Adipose tissue (tissue), 3 donors: ENCODE data around the gene ZDHHC14. TPM values are rescaled to one million over a fixed set of nuclear protein-coding genes. Genes with fewer than 3 reads are reported as not detected.

Experiments
- H3K27ac ChIP-seq: one replicate; pipeline ENCODE4 v1.5.1; 2013; ENCODE audit warnings: low read depth, low read length
- WGBS, 3 donors: extraction: QIAGEN DNeasy Blood & Tissue Kit; methylation state at CpG; one replicate each; pipeline ENCODE4 v1.1.7; 2013; 5-methylcytosine and 5-hydroxymethylcytosine counted together
- polyA plus RNA-seq, 3 donors: library from polyadenylated mRNA; stranded (reverse); fragments of 200-250 nt; gene quantifications; one replicate each; pipeline ENCODE4 v1.2.3, GENCODE V29; 2013
- donor health status: healthy with polysubstance abuse.
- donor health status: Bipolar disorder and iron deficiency.
- donor health status: healthy.

The ZDHHC14 gene
- polyA plus RNA-seq, 3 donors: 3.0 to 6.0 (median 5.1) TPM

DNA sequence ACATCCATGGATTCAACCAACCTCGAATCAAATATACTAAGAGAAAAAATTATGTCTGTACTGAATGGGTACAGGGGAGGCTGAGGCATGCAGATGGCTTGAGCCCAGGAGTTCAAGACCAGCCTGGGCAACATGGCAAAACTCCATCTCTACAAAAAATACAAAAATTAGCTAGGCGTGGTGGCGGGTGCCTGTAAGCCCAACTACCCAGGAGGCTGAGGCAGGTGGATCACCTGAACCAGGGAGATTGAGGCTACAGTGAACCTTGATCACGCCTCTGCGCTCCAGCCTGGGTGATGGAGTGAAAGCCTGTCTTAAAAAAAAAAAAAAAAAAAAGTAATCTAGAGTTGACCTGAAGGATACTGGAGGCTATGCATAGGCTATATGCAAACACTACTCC, 223.0 kb downstream of the ZDHHC14 start:
- WGBS, 3 donors: 97 to 98% (median 98%) methylated on average over 5 of the region's 5 CpGs

DNA sequence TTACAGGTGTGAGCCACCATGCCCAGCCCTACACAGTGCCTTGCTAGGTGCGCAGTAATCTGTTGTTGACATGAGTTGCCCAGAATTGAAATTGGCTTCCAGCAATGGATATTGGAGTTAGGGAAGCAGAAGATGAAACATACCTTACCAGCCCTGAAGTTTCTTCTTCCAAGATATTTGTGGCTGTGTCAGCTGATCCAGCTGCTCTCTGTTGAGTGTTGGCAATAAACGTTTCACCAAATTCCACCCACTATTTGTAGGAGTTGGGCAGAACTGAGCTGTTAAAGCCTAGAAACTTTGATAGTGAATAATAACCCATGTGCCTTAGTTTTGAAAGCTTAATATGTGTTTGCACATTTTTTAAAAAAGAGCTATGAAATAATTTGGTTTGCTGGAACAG, 223.8 kb downstream of the ZDHHC14 start:
- WGBS, 3 donors: 64 to 69% (median 68%) methylated on average over 2 of the region's 2 CpGs
- no peak overlapping the region for H3K27ac ChIP-seq

More for the DNA sequence above, 223.0 kb downstream of the ZDHHC14 start:
- no peak overlapping the region for H3K27ac ChIP-seq

DNA sequence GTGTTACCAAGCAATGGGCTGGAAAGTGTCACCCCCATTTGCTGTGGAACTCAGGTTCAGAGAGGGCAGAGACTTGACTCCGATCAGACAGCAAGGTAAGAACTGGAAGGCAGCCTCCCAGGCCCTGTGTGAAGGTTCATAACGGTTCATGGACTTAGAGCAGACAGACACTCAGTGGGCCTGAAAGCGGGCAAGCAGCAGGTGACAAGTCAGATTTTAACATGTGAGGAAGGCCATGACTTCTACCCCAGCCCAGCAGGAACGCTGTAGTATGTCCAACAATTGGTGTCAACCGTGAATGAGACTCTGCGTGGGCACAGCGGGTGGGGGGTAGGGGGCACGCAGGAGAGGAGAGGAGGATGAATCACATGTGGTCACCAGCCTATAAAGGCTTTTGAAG, 224.5 kb downstream of the ZDHHC14 start:
- no peak overlapping the region for H3K27ac ChIP-seq
- WGBS, 3 donors: 89 to 92% (median 91%) methylated on average over 8 of the region's 8 CpGs

DNA sequence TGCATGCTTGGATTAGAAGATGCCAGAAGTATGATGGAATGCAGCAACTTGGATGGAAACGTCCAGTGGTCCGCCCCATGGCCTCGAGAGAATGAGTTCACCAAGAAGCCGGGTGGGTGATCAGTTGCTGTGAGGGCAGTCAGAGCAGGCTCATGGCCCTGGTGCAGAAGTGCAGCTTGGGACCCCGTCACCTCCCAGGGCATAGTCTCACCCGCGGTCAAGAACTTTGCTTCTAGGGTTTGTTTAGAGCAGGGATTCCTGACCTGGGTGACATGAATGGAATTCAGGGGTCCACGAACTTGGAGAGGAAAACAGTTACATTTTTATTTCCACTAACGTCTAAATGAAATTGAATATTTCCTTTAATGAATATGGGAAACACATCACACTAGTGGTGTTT, 225.5 kb downstream of the ZDHHC14 start:
- H3K27ac ChIP-seq: no peak overlapping the region
- WGBS, 3 donors: 81% methylated on average over 9 of the region's 9 CpGs

DNA sequence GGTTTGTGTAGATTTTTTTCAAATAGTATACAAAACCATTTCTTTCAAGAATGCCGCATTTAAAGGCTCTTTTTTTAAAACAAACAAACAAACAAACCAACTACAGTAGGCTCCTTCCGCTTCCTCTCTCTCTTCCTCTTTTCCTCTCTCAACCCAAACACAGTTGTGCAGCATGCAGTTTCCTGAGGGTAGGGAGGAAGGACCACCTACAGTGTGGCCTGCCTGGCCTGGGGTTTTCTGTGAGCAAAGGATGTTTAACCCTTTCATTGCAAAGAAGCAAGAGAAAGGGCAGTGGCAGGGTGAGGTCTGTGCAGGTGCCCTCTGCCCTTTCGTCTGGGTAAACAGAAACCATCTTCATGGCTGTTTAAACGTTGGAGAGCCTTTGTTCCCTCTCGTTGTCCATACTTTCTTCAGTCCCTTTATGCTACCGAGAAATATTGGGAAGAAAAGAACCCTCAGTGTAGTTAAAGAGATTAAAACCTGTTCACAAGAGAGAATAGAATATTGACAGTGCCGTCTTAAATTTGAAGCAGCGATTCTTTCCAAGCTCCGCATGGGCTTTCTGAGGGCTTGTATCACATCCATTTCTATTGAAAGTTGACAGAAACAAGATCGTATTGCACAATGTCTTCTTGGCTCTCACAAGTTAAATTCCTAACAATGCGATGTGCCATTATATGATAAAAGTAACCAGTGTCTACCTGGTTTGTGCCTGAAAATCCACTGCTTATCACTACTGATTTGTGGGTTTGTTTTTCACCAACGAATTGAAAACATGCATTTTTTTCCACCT, 226.5 kb downstream of the ZDHHC14 start:
- H3K27ac ChIP-seq: no peak overlapping the region
- 67 to 77% (median 76%) methylated on average over 12 of the region's 12 CpGs for WGBS, 3 donors

DNA sequence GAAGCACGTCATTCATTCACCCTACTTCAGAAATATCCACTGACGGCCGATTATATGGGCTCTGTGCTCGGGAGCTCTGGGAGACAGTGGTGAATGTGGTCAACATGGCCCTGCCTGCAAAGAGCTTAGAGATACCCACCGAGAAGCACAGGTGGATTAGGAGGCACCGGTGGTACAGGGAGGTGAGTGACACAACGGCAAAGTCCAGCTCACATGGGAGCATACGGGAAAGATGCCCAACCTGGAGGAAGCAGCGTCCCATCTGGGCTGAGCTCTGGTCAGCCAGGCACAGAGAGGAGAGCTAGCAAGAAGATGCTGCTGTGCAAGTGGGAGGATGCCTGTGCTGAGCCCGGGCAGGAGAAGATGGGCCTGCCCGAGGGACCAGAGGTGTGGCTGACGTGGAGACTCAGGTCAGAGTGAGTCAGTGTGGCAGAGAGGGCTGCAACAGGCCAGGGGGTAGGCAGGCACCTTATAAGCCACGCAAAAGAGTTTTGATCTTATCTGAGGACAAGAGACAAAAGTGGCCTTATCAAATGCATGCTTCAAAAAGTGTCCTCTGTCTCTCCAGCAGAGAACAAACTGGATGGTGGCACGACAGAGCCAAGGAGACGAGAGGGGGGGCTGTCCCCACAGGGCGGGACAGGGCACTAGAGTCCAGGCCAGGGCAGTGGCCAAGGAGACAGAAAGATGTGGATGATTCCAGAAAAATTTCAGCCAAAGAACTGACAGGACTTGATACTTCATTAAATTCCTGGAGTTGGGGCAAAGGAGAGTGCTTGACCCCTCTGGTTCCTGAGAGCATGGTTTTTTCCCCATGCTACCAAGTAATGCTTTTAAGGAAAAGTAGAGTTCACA, 227.5 kb downstream of the ZDHHC14 start:
- 89 to 93% (median 92%) methylated on average over 16 of the region's 16 CpGs for WGBS, 3 donors
- H3K27ac ChIP-seq: no peak overlapping the region

DNA sequence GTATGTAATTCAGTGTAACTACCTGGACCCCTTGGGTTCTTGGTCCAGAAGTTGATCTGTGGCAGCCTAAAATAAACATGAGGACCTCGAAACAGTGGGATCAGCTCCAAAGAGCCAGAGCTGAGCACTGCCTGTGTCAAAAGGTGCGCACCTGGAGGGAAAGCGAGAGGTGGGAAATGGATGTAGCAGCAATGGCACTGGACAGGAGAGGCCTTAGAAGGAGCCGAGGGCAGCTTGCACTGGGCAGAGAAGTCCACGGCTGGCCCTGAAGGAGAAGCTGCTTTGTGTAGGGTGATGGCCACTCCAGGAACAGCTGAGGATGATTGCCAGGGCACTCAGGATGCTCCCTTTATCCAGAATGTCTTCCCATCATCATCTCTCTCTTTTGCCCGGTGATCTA, 228.1 kb downstream of the ZDHHC14 start:
- no peak overlapping the region for H3K27ac ChIP-seq
- 94 to 96% (median 96%) methylated on average over 6 of the region's 6 CpGs for WGBS, 3 donors

DNA sequence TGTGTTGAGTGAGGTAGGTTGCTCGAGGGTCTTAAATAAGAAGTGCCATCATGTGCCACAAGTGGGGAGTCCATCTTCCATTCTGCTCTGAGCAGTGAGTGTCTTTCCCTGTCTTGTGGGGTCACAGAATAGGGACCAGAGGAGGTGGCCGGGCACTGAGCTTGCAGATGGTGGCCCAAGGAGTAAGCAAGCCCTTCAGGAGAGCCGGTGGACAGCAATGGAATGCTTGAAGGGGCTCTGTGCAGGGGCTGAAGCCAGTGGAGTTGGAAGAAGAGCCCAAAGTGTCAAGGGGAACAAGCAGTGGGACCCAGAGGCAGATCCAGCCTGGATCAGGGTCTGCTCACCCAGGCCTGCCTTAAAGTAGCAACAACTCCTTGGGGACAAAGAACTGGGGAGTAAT, 228.6 kb downstream of the ZDHHC14 start:
- 90 to 97% (median 94%) methylated on average over 3 of the region's 3 CpGs for WGBS, 3 donors
- H3K27ac ChIP-seq: no peak overlapping the region

DNA sequence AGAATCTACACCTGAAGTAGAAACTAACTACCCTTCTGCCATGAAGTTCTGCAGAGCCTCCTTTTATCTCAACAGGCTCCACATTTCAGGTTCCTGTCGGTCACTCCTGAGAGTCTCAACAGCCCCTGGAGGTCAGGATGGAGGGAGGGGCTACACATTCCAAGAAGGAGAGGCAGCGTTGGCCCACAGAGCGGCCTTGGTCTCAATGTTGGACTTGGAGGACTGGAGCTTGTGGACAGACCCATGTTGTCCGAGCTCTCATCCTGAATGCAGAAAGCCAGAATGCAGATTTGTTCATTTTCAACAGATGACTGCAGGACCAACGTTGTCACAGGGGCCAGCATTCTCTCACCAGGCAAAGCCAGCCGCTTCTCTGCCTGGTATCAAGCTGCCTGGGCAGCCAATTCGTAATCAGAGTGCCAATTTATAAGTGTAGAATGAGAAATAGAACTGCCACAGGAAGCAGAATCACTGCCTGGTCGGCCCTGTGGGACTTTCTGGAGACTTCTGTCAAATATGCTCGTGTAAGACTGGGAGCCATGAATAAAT, 229.5 kb downstream of the ZDHHC14 start:
- no peak overlapping the region for H3K27ac ChIP-seq
- 85 to 89% (median 87%) methylated on average over 9 of the region's 9 CpGs for WGBS, 3 donors

DNA sequence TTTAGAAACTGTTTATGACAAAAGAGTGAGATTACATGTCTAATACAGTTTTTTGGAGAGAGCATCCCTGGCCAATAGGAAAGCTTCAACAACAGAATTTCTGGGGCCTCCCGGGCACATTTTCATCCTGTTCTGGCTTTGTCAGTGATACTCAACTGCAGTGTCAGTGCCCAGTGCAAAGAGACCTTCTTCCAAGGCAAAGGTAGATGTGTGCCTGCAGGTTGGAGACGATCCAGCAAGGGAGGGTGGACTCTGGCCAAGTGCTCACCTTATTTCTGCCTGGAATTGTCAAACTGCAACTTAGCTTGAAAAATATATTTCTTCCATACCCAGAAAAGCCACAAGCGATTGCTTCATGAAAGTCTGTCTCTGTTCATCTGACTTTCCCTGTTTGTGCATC, 230.4 kb downstream of the ZDHHC14 start:
- WGBS, 3 donors: 78 to 89% (median 88%) methylated on average over 3 of the region's 3 CpGs
- H3K27ac ChIP-seq: no peak overlapping the region

DNA sequence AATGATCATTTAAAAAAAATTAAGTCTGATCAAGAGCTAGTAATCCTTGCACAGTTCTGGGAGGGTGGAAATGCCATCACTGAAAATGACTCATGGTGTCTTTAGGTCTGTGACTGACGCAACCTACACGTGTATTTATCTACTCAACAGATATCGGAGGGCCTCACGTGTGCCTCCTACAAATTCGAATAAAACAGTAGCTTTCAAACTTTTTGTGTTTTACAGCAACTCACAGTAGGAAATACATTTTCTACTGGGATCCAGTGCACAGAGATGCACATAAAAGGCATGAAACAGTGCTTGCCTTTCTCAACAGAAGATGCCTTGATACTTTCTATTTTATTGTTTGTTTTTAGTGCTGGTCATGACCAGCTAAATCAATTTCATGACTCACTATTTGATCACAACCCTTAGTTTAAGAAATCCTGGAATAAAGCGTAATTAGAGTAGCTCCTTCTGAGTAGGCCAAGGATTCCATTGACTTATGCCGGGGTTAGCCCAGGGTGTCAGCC, 232.1 kb downstream of the ZDHHC14 start:
- H3K27ac ChIP-seq: no peak overlapping the region
- 83 to 84% (median 84%) methylated on average over 7 of the region's 7 CpGs for WGBS, 3 donors

DNA sequence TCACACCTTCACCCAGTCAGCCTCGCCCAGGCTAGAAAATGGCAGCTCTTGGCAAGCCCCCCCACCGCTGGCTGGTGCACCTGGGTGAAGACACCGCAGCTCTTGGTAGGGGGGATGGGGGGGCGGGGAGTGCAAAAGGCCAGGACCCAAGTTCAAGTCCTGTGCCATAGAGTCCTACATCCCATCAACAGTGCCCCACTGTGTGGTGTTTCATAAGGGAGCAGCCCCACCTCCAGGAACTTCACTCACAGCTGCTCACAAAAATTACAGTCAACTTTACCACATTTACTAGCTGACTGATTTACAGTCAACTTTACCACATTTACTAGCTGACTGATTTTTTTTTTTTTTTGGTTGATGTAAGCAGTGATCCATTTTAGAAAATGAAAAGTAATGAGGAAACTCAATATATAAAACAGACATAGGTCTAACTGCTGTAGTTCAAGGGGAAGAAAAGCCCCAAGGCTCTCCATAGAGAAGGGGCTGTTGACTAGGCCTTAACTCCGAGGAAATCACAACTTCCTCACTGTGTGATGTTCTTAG, 233.1 kb downstream of the ZDHHC14 start:
- 89 to 91% (median 91%) methylated on average over 5 of the region's 5 CpGs for WGBS, 3 donors
- H3K27ac ChIP-seq: no peak overlapping the region

DNA sequence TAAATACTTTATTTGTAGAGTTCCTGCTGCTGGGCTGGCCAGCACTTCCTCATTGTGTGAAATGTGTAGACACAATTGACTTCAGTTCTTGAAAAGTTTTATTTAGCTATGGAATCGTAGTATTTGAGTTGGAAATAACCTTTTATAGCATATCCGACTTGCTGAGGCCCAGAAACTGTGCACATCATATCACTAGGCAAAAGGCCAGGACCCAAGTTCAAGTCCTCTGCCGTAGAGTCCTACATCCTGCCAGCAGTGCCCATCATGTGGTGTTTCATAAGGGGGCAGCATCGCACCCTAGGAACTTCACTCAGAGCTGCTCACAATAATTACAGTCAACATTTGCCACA, 234.4 kb downstream of the ZDHHC14 start:
- H3K27ac ChIP-seq: no peak overlapping the region
- 37 to 85% (median 50%) methylated on average over 4 of the region's 4 CpGs for WGBS, 3 donors

DNA sequence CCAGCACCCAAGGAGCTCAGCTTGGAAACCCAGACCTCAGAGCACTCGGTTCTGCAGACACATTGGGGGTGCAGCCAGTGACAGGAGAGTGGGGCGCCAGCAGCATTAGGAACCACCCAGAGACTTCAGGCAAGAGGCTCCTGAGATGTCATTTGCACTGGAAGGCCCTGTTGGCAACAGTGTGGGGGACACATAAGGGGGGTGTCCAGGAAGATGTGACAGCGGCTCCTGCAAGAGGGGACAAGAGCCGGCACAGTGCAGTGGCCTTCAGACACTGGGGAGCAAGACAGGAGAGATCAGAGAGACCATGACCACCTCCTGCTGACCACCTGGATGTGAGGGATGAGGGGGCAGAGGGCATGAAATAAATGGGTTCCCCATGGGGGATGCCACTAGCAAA, 235.0 kb downstream of the ZDHHC14 start:
- H3K27ac ChIP-seq: no peak overlapping the region
- 91 to 98% (median 92%) methylated on average over 4 of the region's 4 CpGs for WGBS, 3 donors

DNA sequence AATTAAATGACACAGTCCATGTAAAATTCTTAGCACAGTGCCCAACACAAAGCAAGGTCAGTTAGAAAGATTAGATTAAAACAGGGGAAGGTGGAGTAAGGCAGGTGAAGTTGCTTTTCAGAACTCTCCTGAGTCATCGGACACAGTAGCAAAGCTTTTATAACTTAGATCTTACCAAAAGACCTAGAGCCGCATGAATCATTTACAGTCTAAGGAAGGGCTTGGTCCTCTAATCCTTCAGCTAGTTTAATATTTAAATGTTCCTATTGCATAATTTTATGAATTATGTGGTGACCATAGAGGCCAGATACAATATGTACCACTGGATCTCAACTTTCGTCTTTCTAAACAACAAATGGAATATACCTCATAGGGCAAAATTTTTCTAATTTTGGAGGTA, 240.0 kb downstream of the ZDHHC14 start:
- no peak overlapping the region for H3K27ac ChIP-seq
- WGBS, 3 donors: 54 to 89% (median 86%) methylated on average over 3 of the region's 3 CpGs

DNA sequence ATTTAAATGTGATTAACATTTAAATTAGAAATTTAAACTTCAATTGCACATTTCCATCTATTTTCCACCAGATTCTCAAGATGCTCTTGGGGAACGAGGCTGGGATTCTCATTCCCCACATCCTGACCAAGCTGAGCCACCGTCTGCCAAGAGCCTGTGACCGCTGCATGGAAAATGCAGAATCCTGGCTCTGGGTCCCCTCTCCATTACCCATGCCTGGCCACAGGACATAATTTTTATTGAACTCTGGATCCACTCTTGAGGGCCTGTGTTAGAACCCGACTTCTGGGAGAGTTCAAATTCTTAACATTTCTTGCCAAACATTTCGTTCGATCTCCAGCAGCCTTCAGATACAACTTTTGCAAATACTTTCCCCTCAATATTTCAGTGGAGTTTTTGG, 240.4 kb downstream of the ZDHHC14 start:
- no peak overlapping the region for H3K27ac ChIP-seq
- 59 to 76% (median 67%) methylated on average over 6 of the region's 6 CpGs for WGBS, 3 donors

DNA sequence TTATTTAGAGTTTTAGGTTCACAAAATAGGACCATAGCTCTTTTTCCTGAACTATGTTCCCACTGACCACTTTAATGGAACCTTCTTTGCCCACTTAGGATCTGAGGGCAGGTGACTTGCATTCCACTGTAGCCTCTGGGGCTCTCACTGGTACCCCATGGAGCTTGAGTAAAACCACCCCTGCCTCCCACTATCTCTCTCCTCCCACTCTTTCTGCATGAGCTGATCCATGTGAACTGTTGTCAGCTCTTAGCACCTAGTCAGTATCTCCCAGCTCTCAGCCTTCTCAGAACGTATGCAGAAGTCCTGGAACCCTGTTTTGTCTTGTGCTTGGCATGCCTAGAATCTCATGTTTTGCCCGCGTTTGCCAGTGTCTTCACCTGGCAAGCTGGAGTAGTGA, 241.4 kb downstream of the ZDHHC14 start:
- 94 to 96% (median 96%) methylated on average over 3 of the region's 3 CpGs for WGBS, 3 donors
- H3K27ac ChIP-seq: no peak overlapping the region

DNA sequence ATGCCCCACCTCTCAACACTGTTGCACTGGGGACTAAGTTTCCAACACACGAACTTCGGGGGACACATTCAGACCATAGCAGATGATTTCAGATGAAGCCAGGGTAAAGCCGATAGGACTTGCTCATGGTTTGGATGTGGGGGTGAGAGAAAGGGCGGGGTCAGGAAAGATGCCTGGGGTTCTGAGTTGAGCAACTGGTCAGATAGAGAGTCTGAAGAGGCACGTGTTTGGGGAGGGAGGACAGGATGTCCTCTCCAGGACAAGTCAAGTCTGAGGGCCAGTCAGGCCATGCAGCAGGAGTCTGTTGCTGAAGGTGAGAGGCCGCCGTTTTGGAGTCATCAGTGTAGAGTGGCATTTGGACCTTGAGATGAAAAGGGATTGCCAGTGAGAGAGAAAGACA, 244.1 kb downstream of the ZDHHC14 start:
- WGBS, 3 donors: 87 to 90% (median 88%) methylated on average over 7 of the region's 7 CpGs
- no peak overlapping the region for H3K27ac ChIP-seq

DNA sequence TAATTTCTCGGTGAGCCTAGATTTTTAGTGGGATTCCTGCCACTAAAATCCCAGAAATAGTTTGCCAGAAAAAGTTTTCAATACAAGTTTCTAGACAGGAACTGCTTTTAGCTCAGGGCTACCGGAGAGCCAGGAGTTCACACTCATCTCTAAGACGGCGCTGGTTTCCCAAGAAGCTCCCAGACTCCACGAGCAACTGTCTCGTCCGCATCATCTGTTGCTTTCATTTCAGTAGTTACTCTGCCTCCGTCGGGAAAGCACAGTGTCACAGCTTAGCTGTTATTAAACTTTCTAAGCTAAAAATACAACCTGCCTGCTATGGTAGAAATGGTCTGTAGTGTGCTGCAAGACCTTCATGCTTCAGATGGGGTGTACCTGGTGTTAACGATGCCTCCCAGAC, 244.8 kb downstream of the ZDHHC14 start:
- WGBS, 3 donors: 75 to 87% (median 79%) methylated on average over 10 of the region's 10 CpGs
- H3K27ac ChIP-seq: no peak overlapping the region
